ENCODE data around the gene FFAR2.

The FFAR2 gene

GRCh38 chr19:35447606-35448469 lies at the start of gene FFAR2:
TSS of gene FFAR2 (plus strand) at chr19:35448257. CDS start at chr19:35449715, 1,458 bp downstream.
- Histone ChIP-seq H3K27ac (ENCODE audit: poor library complexity, severe bottlenecking) (no peak within 1 kb of the TSS), H3K9me3 (ENCODE audit: severe bottlenecking) (no peaks in the 10 kb centered on the region), H3K4me3 (ENCODE audit: severe bottlenecking) (no peak within 1 kb of the TSS), H3K4me1 (ENCODE audit: insufficient read depth, poor library complexity, severe bottlenecking) (no peaks in the 10 kb centered on the region), H3K27me3 (ENCODE audit: insufficient read depth, poor library complexity, severe bottlenecking) (peaks cover 23% of the 10 kb centered on the region), H3K36me3 (ENCODE audit: low read depth) (no peaks in the 10 kb centered on the region)
- ATAC-seq (ENCODE audit: low read depth): no peak
- no peak for DNase-seq (ENCODE audit: low spot score)
- TF ChIP-seq CTCF (IDR thresholded peaks at IDR 0.05; ENCODE audit: poor library complexity, severe bottlenecking): no peak

GRCh38 chr19:35398570-35398969 lies 49.5 kb upstream of the FFAR2 start:
- H3K27ac ChIP-seq (ENCODE audit: poor library complexity, severe bottlenecking): no peak overlapping the region
- peak; percentile 34 for DNase-seq (ENCODE audit: low spot score)
- no peak for TF ChIP-seq CTCF (IDR thresholded peaks at IDR 0.05; ENCODE audit: poor library complexity, severe bottlenecking)
- no peak overlapping the region for H3K4me3 ChIP-seq (ENCODE audit: severe bottlenecking)
- no peaks in the 10 kb centered on the region for H3K4me1 ChIP-seq (ENCODE audit: insufficient read depth, poor library complexity, severe bottlenecking)
- H3K9me3 ChIP-seq (ENCODE audit: severe bottlenecking): no peaks in the 10 kb centered on the region
- no peak for ATAC-seq (ENCODE audit: low read depth)
- H3K36me3 ChIP-seq (ENCODE audit: low read depth): no peaks in the 10 kb centered on the region
- no peaks in the 10 kb centered on the region for H3K27me3 ChIP-seq (ENCODE audit: insufficient read depth, poor library complexity, severe bottlenecking)

GRCh38 chr19:35399231-35399630 lies 48.8 kb upstream of the FFAR2 start:
- H3K4me1 ChIP-seq (ENCODE audit: insufficient read depth, poor library complexity, severe bottlenecking): no peaks in the 10 kb centered on the region
- H3K36me3 ChIP-seq (ENCODE audit: low read depth): no peaks in the 10 kb centered on the region
- H3K9me3 ChIP-seq (ENCODE audit: severe bottlenecking): no peaks in the 10 kb centered on the region
- no peak for ATAC-seq (ENCODE audit: low read depth)
- TF ChIP-seq CTCF (IDR thresholded peaks at IDR 0.05; ENCODE audit: poor library complexity, severe bottlenecking): no peak
- no peaks in the 10 kb centered on the region for H3K27me3 ChIP-seq (ENCODE audit: insufficient read depth, poor library complexity, severe bottlenecking)
- DNase-seq (ENCODE audit: low spot score): no peak
- no peak overlapping the region for H3K27ac ChIP-seq (ENCODE audit: poor library complexity, severe bottlenecking)
- no peak overlapping the region for H3K4me3 ChIP-seq (ENCODE audit: severe bottlenecking)

GRCh38 chr19:35399948-35400772 lies 47.9 kb upstream of the FFAR2 start:
- Histone ChIP-seq H3K27me3 (ENCODE audit: insufficient read depth, poor library complexity, severe bottlenecking) (no peaks in the 10 kb centered on the region), H3K4me1 (ENCODE audit: insufficient read depth, poor library complexity, severe bottlenecking) (peaks cover 3% of the 10 kb centered on the region)

More at GRCh38 chr19:35399948-35400772, 47.9 kb upstream of the FFAR2 start:
- no peak for ATAC-seq (ENCODE audit: low read depth)
- no peak for TF ChIP-seq CTCF (IDR thresholded peaks at IDR 0.05; ENCODE audit: poor library complexity, severe bottlenecking)
- Histone ChIP-seq H3K9me3 (ENCODE audit: severe bottlenecking) (no peaks in the 10 kb centered on the region), H3K4me3 (ENCODE audit: severe bottlenecking) (no peak overlapping the region), H3K27ac (ENCODE audit: poor library complexity, severe bottlenecking) (no peak overlapping the region), H3K36me3 (ENCODE audit: low read depth) (no peaks in the 10 kb centered on the region)
- DNase-seq (ENCODE audit: low spot score): peak; percentile 1
